OCI-LY7 (cell line): ENCODE results near the gene DDX56.

ENCODE experiments used
- CTCF ChIP-seq: fragments of 200-600 bp; sonication (generic); conservative IDR thresholded peaks from 2 replicates; pipeline ENCODE4 v1.5.1; 2014; ENCODE audit warnings: mild to moderate bottlenecking, antibody characterized with exemption, low read length, moderate library complexity, mixed read lengths
- EZH2phosphoT487 ChIP-seq: fragments of 200-600 bp; sonication (generic); IDR thresholded peaks from 2 replicates; pipeline ENCODE4 v1.6.1; 2018; ENCODE audit warnings: low read depth, borderline replicate concordance, mild to moderate bottlenecking, mixed run types, antibody characterized with exemption, low read length, moderate library complexity, mixed read lengths

GRCh38 chr7:44569959-44570358 is 3.7 kb downstream of the DDX56 start:
- TF ChIP-seq CTCF, result no peak
- no peak for TF ChIP-seq EZH2phosphoT487
